Measurements from ENCODE around the gene KRTAP4-5.
"Not testable (repeated sequence)": the region's sequence is repeated elsewhere in the genome, so short reads cannot be mapped to it uniquely, and the experiment has no call there.

Gene KRTAP4-5

GRCh38 chr17:41149652-41149985, at the start of gene KRTAP4-5:
Gene KRTAP4-5 (minus strand): TSS chr17:41149825. CDS start chr17:41149767, 58 bp downstream.
- DNase-seq = no peak

GRCh38 chr17:41196068-41196467, 46.4 kb upstream of the KRTAP4-5 start:
- DNase-seq = no peak

- DNase-seq = no peak
Measured at GRCh38 chr17:41190328-41190727, 40.7 kb upstream of the KRTAP4-5 start.

GRCh38 chr17:41189837-41190318, 40.3 kb upstream of the KRTAP4-5 start, which contains the start of gene KRTAP9-1:
Gene KRTAP9-1 (plus strand): TSS chr17:41189887. CDS start chr17:41189887, 0 bp downstream.
- DNase-seq = not testable (repeated sequence)

- no peak for DNase-seq
Measured at GRCh38 chr17:41186872-41187271, 37.2 kb upstream of the KRTAP4-5 start.

GRCh38 chr17:41185001-41185400, 35.4 kb upstream of the KRTAP4-5 start:
- no peak for DNase-seq

- no peak for DNase-seq
Measured at GRCh38 chr17:41184480-41184961, 34.9 kb upstream of the KRTAP4-5 start, which contains the start of gene KRTAP4-1. Gene KRTAP4-1 (minus strand): TSS chr17:41184911. CDS start chr17:41184854, 57 bp downstream.

- no peak for DNase-seq
Measured at GRCh38 chr17:41178843-41179616, 29.4 kb upstream of the KRTAP4-5 start.

GRCh38 chr17:41178341-41178740, 28.7 kb upstream of the KRTAP4-5 start:
- DNase-seq = no peak

GRCh38 chr17:41177727-41178271, 28.2 kb upstream of the KRTAP4-5 start, which contains the start of gene KRTAP4-2:
Gene KRTAP4-2 (minus strand): TSS chr17:41178221. CDS start chr17:41178164, 57 bp downstream.
- no peak for DNase-seq

GRCh38 chr17:41176744-41177387, 27.2 kb upstream of the KRTAP4-5 start:
- no peak for DNase-seq

GRCh38 chr17:41171886-41172285, 22.3 kb upstream of the KRTAP4-5 start:
- DNase-seq = no peak

GRCh38 chr17:41168121-41168520, 18.5 kb upstream of the KRTAP4-5 start, which contains the start of gene KRTAP4-3:
Gene KRTAP4-3 (minus strand): TSS chr17:41168221. CDS start chr17:41168172, 49 bp downstream.
- DNase-seq = no peak

- no peak for DNase-seq
Measured at GRCh38 chr17:41167561-41167960, 17.9 kb upstream of the KRTAP4-5 start.

GRCh38 chr17:41163828-41164227, 14.2 kb upstream of the KRTAP4-5 start:
- DNase-seq = no peak

- no peak for DNase-seq
Measured at GRCh38 chr17:41160648-41161047, 11.0 kb upstream of the KRTAP4-5 start, which contains the start of gene KRTAP4-4. Gene KRTAP4-4 (minus strand): TSS chr17:41160748. CDS start chr17:41160691, 57 bp downstream.

GRCh38 chr17:41160190-41160589, 10.6 kb upstream of the KRTAP4-5 start:
- not testable (repeated sequence) for DNase-seq

- no peak for DNase-seq
Measured at GRCh38 chr17:41153856-41154255, 4.2 kb upstream of the KRTAP4-5 start.

GRCh38 chr17:41151525-41151924, 1.9 kb upstream of the KRTAP4-5 start:
- DNase-seq = no peak

- no peak for DNase-seq
Measured at GRCh38 chr17:41150026-41150425, 401 bp upstream of the KRTAP4-5 start.

GRCh38 chr17:41148971-41149651, 514 bp downstream of the KRTAP4-5 start:
- DNase-seq = not testable (repeated sequence)

- DNase-seq = no peak
Measured at GRCh38 chr17:41147531-41148204, 2.0 kb downstream of the KRTAP4-5 start.
